ENCODE results near the gene ELF4. TPM values are rescaled to one million over a fixed set of nuclear protein-coding genes. Genes with fewer than 3 reads are reported as not detected.

Gene ELF4
- total RNA-seq, 4 donors from 2014 or later = 10.8 to 30.5 (median 15.0) TPM

GRCh38 chrX:130024127-130024526 is 86.2 kb downstream of the ELF4 start:
- DNase-seq (ENCODE audit: low spot score) (peak; percentile 30), ATAC-seq (ENCODE audit: low FRiP score) (peak; percentile 43)
- no peak for TF ChIP-seq CTCF (IDR thresholded peaks at IDR 0.05)

GRCh38 chrX:130020661-130021324 is 89.5 kb downstream of the ELF4 start:
- DNase-seq (ENCODE audit: low spot score) (no peak), ATAC-seq (ENCODE audit: low FRiP score) (no peak)
- TF ChIP-seq CTCF (IDR thresholded peaks at IDR 0.05) = no peak

GRCh38 chrX:130018143-130018542 is 92.2 kb downstream of the ELF4 start:
- no peak for TF ChIP-seq CTCF (IDR thresholded peaks at IDR 0.05)
- no peak for DNase-seq (ENCODE audit: low spot score)
- ATAC-seq (ENCODE audit: low FRiP score) = no peak

GRCh38 chrX:130015181-130015580 is 95.1 kb downstream of the ELF4 start:
- no peak for DNase-seq (ENCODE audit: low spot score)
- ATAC-seq (ENCODE audit: low FRiP score) = no peak
- no peak for TF ChIP-seq CTCF (IDR thresholded peaks at IDR 0.05)

Other genes with a start within 250 kb of the ELF4 start
- gene UTP14A, start 204.3 kb downstream of the ELF4 start, total RNA-seq = 10 to 100 TPM; 12.5 to 31.6 (median 16.2) TPM
- 1 to 10 TPM; 4.9 to 8.0 (median 5.2) TPM for gene BCORL1, start 127.9 kb downstream of the ELF4 start, total RNA-seq
- 10 to 100 TPM; 14.7 to 21.2 (median 16.9) TPM for gene AIFM1, start 55.3 kb upstream of the ELF4 start, total RNA-seq
- gene RAB33A, start 61.5 kb upstream of the ELF4 start, total RNA-seq = 1 to 10 TPM in 3 of 4 donors, not detected in 1; 1.4 to 3.0 (median 1.4) TPM
- gene ZNF280C, start 158.4 kb upstream of the ELF4 start, total RNA-seq = 1 to 10 TPM; 3.3 to 4.9 (median 4.2) TPM
- 10 to 100 TPM in 1 of 4 donors, 1 to 10 TPM in 3; 6.7 to 10.0 (median 8.6) TPM for gene SLC25A14, start 229.4 kb upstream of the ELF4 start, total RNA-seq